K562 (cell line): Measurements from ENCODE around the gene ADARB2.

ENCODE experiments used
- KHSRP ChIP-seq: fragments of 450-650 bp; IDR thresholded peaks from 2 replicates; pipeline ENCODE4 v1.6.1; 2017
- MED1 ChIP-seq: sonication (generic); formaldehyde crosslinking; IDR thresholded peaks from 2 replicates; pipeline ENCODE4 v1.8.1; 2023; ENCODE audit warnings: missing genetic modification reagents, borderline replicate concordance
- SIX5 ChIP-seq, 2 experiments: IDR thresholded peaks; 2 replicates each; pipeline ENCODE4 v1.6.1; 2011; ENCODE audit warnings: low read length in 2 of 2, borderline replicate concordance in 1 of 2, low read depth in 1 of 2, mild to moderate bottlenecking in 1 of 2, moderate library complexity in 1 of 2; ENCODE audit not compliant: insufficient read depth in 1 of 2
- TF ChIP-seq, protein P1 (sequence below): fragments of 250-450 bp; sonication (Bioruptor Pico); IDR thresholded peaks from 2 replicates; pipeline ENCODE4 v1.8.0; 2022; ENCODE audit warnings: moderate library complexity, mild to moderate bottlenecking, inconsistent platforms

DNA sequence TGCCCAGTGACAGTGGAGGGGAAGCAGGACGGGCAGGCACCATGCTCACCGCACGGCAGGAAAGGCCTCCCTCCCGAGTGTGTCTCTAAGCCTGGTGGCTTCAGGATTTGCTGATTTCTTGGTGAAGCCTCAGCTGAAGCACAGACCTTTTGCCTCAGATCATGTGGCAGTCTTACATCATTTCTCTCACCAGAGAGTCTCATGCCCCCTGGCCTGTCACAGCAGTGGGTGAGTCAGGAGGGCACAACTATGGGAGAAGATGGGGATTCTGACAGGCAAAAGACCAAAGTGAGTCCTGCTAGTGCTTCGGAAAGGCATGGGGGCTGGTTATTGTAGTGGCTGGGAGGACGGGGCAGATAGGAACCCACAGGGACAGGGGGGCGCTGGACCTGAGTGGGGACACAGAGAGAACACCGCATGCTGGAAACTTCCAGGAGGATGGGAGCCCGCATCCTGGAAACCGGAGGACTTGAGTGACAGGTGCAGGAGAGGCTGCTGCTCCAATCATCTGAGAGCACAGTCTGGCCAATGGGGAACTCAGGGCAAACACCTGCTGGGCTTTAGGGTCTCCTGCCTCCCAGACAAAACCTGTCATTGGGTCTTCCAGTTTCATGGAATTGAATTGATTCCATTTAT is 166.8 kb downstream of the ADARB2 start:
- TF ChIP-seq KHSRP (no peak), MED1 (CRISPR knock-in tag) (no peak), SIX5 (IDR thresholded peaks at IDR 0.05; ENCODE audit: borderline replicate concordance in 1 of 2, insufficient read depth in 1 of 2, low read depth in 1 of 2, low read length in 2 of 2) (no peak)
- TF ChIP-seq, protein P1, sequence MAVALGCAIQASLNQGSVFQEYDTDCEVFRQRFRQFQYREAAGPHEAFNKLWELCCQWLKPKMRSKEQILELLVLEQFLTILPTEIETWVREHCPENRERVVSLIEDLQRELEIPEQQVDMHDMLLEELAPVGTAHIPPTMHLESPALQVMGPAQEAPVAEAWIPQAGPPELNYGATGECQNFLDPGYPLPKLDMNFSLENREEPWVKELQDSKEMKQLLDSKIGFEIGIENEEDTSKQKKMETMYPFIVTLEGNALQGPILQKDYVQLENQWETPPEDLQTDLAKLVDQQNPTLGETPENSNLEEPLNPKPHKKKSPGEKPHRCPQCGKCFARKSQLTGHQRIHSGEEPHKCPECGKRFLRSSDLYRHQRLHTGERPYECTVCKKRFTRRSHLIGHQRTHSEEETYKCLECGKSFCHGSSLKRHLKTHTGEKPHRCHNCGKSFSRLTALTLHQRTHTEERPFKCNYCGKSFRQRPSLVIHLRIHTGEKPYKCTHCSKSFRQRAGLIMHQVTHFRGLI (CRISPR knock-in tag) = no peak
